HK-2 (cell line): ENCODE results near the gene PPCDC.
"Not testable (repeated sequence)": the region's sequence is repeated elsewhere in the genome, so short reads cannot be mapped to it uniquely, and the experiment has no call there.

ENCODE experiments used
- DNase-seq: peaks from one replicate; pipeline ENCODE4 v3.0.0-alpha.2; 2018; ENCODE audit not compliant: unreplicated experiment

Gene PPCDC

GRCh38 chr15:75065851-75066509, 42.6 kb downstream of the PPCDC start:
- DNase-seq, result no peak

DNA sequence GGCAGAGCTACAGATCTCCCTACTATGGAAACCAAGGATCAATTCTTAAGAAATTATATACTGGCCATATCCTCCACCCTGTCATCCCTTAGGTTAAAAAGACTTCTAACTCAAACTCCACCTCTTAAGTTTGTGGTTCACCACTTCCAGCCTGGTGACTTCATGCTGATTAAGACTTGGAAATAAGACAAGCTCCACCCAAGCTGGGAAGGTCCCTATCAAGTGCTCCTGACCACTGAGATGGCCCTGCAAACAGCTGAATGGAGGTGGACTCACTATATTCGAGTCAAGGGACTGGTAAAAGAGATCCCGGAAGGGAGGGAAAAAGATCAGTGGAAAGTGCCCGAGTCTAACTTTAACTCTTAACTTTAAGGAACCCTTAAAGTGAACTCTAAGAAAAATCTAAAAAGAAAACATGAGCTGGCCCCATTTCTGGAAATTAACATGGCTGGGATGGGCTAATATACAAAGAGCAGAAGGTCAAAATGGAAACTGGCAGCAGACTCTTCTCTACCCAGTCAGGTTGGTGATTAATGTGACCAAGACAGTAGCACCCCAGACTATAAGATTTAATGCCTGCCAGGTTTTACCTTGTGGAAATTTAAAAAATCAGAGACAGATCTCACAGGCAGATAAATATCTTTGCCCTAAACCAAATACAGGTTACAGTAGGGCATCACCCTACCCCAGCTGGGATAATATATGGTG, 43.9 kb downstream of the PPCDC start:
- DNase-seq, result peak; percentile 33

DNA sequence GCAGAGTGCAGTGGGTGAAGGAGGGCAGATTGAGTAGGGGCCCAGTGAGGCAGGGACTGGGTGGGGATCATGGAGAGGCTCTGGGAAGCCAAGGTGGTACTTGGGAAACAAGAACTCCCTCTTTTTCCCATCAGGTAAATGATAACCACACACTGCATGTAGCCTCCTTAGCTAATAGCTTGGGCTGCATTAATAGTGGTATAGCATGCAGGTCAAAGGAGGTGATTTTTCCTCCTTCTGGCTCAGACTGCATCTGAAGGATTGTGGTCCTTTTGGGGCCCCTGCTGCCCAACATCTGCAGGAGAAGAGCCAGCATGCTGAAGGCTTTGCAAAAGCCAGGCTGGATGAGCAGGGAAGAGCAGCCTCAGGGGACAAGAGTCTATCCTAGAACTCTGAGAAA, 45.4 kb downstream of the PPCDC start:
- DNase-seq, result no peak

DNA sequence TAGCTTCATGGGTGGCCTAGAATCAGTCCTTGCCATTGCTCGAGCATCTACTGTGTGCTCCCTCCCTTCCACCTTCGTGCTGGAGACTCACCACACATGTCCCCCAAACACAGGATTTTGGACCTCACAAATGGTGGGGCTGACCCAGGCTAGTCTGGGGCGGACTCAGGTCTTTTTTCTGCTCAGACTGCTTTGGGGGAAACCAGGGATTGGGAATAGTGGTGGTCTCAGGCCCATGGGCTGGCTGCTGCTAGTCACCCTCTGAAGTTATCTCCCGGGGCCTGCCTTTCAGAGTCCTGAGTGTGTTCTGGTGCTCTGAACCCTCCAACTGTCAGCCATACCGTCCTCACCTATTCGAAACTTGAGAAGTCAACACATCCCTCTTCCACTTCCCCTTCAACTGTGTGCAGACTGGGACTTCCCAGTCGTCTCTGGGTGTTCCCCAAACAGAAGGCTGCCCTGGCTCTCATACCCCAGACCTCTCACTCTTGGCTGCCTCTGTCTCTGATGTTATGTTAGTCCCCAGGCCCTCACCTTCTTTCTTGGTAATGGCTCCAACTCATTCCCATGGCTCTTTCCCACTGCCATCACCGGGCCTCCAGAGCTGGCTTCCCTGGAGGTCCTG, 46.0 kb downstream of the PPCDC start:
- DNase-seq, result no peak

DNA sequence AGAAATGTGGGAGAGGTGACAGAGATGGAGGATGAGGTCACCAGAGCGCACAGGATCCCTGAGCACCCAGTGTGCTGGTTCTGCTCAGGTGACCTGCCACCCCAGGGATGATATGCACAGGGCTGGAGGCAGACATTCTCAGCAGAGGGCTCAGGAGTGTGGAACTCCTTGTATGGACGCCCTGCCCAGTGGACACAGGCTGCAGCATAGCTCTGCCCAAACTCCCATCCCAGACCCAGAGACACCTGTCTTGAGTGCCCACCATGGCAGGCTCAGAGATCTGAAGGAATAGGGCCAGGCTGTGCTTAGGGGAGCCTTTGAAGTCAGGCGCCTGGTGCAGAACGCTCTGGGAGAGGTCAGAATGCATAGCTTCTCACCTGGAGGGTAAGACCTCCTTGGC, 47.3 kb downstream of the PPCDC start:
- DNase-seq, result no peak

DNA sequence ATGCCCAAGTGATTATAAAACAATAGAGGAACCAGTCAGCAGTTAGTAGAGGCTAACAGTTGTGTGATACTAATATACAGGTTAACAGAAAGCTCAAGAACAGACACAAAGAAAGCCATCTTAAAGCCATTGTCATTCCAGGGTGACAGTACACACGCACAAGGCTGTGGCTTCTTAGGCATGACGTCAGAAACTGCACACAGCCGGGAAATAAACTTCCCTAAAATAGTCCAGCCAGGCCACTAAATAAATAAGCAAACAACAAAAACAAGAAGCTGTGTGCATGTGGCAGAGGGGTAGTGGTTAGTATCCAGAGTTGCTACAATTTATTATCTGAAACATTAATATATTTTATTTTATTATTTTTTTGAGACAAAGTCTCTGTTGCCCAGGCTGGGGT, 49.8 kb downstream of the PPCDC start:
- DNase-seq, result no peak

DNA sequence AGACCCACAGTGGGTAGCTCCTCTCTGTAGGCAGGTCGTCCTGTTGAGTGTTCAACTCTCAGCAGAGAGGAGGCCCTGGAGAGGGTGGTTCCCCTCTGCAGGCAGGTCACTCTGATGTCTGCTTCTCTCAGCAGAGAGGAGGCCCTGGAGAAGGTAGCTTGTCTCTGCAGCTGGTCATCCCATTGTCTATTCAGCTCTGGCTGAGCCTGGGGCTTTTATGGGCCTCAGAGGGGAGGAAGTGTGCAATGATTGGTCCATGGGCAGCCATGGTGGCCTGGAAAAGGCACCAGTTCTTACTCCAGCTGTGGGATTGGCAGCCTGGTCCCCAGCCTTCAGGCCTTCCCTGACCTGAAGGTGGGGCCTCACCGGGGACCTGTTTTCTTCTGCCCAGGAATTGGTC, 52.9 kb downstream of the PPCDC start:
- DNase-seq, result no peak

DNA sequence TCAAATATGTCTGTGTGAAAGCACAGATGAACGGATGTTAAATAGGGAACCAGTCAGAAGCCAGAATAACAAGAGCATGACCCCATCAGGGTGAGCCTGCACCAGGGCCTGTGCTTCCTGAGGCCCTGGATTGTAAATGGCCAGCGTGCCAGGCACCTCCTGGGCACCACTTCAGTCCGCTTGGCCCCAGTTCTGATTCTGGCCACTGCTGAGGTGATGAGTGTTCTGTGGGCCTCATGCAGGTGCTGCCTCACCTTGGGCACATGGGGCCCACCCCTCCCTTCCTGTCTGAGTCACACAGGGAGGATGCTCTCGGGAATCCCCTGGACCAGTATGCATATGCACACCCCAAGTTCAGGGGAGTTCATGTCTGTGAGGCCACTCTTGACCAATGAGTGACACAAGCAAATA, 54.2 kb downstream of the PPCDC start:
- not testable (repeated sequence) for DNase-seq

- no peak for DNase-seq
These were observed 57.8 kb downstream of the PPCDC start for GRCh38 chr15:75081150-75081549.

DNA sequence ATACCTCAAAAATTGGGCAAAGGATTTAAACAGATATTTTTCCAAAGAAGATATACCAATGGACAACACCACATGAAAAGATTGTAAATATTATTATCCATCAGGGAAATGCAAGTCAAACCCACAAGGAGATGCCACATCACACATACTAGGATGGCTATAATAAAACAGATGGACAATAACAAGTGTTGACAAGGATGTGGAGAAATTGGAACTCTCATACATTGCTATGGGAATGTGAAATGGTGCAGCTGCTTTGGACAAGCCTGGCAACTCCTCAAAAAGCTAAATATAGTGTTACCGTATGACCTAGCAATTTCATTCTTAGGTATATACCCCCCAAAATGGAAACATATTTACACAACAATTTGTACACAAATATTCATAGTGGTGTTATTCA, 59.3 kb downstream of the PPCDC start:
- DNase-seq, result no peak

DNA sequence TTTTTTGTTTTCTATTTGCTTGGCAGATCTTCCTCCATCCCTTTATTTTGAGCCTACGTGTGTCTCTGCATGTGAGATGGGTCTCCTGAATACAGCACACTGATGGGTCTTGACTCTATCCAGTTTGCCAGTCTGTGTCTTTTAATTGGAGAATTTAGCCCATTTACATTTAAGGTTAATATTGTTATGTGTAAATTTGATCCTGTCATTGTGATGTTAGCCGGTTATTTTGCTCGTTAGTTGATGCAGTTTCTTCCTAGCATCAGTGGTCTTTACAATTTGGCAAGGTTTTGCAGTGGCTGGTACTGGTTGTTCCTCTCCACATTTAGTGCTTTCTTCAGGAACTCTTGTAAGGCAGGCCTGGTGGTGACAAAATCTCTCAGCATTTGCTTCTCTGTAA, 62.3 kb downstream of the PPCDC start:
- not testable (repeated sequence) for DNase-seq

DNA sequence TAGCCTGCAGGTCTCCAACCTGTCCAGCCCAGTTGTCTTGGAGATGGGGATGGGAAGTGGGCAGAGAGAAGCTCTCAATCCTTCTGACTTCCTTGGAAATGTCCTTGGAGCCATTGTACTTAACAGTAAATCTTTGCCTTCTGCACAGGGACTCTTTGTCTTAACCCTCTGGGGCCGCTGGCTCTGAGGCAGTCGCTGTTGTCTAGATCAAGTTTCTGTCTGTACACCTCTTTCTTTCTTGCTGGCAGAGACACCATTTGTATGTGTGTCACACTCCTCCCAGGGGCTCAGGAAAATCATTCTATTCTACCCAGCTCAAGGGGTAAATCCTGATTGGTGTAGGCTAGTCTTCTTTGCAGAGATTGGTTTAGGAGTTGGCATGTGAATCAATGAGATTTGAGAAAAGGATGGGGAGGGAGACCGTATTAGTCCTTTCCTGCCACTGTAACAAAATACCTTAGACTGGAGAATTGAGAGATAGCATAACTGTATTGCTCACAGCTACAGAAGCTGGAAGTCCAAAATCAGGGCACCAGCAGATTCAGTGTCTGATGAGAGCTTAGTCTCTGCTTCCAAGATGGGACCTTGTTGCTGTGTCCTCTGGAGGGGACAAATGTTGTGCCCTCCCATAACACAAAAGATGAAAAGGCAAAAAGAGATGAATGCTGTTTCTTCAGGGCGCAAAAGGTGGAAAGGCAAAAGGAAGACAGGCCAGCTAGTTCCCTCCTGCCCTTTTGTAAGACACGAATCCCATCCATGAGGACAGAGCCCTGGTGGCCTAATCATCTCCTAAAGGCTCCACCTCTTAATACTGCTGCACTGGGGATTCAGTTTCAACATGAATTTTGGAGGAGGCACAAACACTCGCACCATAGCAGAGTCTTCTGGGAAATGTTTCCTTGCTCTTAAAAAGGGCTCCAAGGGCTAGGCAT, 66.3 kb downstream of the PPCDC start:
- no peak for DNase-seq

DNA sequence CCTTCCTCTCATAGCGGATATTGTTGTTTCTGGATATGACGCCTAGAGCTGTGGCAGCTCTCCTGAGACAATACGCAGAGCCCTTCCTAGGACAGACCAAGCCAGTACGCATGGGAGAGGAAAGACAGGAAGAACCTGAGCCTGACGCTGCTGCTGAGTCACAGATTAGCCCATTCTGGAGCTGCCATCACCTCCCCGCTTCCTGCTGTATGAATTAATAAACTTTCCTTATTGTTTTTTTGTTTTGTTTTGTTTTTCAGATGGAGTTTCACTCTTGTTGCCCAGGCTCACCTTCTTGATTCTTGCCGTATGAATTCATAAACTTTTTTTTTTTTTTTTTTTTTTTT, 67.0 kb downstream of the PPCDC start:
- DNase-seq, result no peak

- DNase-seq, result no peak
These were observed 68.4 kb downstream of the PPCDC start for GRCh38 chr15:75091814-75092213.

DNA sequence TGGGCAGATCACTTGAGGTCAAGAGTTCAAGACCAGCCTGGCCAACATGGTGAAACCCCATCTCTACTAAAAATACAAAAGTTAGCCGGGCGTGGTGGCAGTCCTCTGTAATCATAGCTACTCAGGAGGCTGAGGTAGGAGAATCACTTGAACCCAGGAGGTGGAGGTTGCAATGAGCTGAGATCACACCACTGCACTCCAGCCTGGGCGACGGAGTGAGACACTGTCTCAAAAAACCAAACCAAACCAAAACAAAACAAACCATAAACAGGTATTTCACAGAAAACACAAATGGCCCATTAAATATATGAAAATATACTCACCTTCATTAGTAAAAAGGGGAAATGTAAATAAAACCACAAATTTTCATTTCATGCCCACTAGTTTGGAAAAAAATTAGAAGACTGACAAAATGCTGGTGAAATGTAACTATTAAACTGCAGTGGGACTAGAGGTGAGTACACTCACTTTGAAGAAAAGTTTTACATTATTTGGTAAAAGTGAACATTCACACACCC, 71.6 kb downstream of the PPCDC start:
- not testable (repeated sequence) for DNase-seq

DNA sequence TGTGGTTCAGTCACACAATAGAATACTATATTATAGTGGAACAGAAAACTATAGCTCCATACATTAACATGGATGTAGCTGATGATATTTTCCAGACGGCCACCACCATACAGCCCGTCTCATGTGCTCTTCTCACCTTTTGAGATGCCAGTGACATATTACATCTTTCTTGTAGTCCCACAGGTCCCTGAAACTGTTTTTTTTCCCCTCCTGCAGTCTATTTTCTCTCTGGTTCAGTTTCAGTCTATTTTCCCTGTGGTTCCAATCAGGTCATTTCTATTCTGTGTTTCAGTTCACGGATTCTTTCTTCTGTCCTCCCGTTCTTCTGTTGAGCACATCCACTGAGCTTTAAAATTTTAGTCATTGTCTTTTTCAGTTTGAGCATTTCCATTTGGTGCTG, 72.2 kb downstream of the PPCDC start:
- DNase-seq, result no peak

DNA sequence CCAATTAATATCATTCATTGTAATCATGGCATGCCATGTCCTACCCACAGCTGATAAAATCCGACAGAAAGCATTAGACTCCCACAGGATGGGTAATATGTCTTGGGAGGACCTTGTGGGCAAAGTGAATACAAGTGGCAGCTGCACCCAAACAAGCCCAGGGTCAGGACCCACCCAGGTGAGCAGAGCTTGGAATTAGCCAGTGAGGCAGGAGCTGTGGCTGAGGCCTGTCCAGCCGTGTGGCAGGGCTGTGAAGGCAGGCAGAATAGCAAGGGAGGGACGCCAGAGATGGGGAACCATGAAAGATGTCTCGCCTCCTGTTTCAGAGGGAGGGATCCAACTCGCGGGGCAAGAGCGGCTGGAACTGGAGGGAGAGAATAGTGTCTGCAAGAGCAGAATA, 74.5 kb downstream of the PPCDC start:
- DNase-seq, result no peak

DNA sequence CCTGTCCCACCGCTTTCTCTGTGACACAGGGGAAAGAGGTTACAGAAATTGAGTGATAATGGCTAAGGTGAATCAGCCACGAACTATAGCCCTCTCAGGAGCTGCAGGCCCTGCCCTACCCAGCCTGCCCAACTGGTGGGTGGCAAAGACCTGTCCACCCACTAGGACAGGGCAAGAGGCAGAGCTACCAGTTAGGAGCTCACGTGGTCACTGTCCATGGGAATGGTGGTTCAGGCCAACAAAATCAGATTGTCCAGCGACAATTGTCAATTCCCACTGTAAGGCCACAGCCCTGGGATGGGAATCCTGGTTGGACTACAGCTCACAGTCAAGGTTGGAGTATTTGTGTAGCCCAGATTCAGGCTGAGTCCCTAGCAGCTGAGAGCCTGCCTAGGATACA, 75.0 kb downstream of the PPCDC start:
- DNase-seq, result no peak
